Fibroblast of villous mesenchyme (primary cell): ENCODE results near the gene PADI6. TPM values are rescaled to one million over a fixed set of nuclear protein-coding genes. Genes with fewer than 3 reads are reported as not detected.

Experiments used
- DNase-seq: peaks from one replicate; pipeline ENCODE4 v3.0.0-alpha.2; 2010; ENCODE audit warnings: low read depth
- H3K4me3 ChIP-seq: 2 replicates; pipeline ENCODE4 v1.5.1; 2011; ENCODE audit warnings: low read depth, mild to moderate bottlenecking, low read length
- total RNA-seq: library from RNA; depleted of rRNA; stranded (reverse); fragments of >200 nt; gene quantifications from 2 replicates; pipeline ENCODE4 v1.2.3, GENCODE V29; 2012
- TF ChIP-seq, protein P1 (sequence below): IDR thresholded peaks from 2 replicates; pipeline ENCODE4 v1.5.1; 2012; ENCODE audit warnings: low read depth, mild to moderate bottlenecking, low read length; ENCODE audit not compliant: insufficient read depth

Gene PADI6
- total RNA-seq, 1 donor = not detected

DNA sequence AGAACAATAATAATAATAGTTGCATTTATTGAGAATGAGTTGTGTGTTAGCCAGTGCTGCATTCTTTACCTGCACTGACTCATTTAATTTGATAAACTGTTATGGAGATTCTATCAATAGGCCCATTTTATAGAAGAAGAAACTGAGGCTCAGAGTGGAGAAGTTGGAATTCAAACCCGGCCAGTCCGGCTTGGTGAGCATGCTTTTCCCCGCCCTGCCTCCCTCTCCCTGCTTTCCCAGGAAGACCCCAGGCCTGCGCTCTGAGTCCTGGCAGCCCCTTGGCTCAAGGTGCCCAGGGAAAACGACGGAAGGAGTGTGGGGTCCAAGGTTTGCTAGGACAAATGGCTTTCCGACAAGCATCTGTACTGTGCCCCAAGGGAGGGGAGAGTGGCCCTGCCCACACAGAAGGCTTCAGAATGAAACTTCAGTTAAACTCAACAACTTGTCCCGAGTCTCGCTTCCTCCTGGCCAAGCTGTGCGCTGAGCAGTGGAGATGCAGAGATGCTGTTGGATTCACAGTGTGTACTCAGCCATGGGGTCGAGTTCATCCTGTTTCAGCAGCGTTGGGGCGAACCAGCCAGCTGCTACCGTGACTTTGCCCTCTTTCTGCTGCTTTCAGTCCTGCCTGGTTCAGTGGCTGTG lies 23.3 kb upstream of the PADI6 start:
- DNase-seq = no peak
- no peak overlapping the region for H3K4me3 ChIP-seq
- TF ChIP-seq, protein P1, sequence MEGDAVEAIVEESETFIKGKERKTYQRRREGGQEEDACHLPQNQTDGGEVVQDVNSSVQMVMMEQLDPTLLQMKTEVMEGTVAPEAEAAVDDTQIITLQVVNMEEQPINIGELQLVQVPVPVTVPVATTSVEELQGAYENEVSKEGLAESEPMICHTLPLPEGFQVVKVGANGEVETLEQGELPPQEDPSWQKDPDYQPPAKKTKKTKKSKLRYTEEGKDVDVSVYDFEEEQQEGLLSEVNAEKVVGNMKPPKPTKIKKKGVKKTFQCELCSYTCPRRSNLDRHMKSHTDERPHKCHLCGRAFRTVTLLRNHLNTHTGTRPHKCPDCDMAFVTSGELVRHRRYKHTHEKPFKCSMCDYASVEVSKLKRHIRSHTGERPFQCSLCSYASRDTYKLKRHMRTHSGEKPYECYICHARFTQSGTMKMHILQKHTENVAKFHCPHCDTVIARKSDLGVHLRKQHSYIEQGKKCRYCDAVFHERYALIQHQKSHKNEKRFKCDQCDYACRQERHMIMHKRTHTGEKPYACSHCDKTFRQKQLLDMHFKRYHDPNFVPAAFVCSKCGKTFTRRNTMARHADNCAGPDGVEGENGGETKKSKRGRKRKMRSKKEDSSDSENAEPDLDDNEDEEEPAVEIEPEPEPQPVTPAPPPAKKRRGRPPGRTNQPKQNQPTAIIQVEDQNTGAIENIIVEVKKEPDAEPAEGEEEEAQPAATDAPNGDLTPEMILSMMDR = no peak

DNA sequence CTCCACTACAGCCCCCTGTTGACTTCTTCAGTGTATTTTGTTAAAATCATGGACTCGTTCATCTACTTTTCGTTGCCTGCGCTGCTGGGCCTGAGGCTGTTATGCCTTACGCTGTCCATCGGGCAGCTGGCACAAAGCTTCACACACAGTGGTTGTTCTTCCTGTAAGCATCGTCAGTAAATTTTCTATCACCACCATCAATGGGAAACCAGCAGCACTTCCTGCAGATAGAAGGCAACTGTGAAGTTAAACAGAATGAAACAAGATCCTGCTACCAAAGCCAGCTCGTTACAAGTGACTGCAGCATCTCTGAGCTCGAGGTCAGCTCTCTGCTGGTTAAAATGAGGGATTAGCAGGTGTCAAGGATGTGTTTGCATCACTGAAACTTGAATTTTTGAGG lies 21.9 kb upstream of the PADI6 start:
- TF ChIP-seq, protein P1 = no peak
- no peak for DNase-seq
- no peak overlapping the region for H3K4me3 ChIP-seq

DNA sequence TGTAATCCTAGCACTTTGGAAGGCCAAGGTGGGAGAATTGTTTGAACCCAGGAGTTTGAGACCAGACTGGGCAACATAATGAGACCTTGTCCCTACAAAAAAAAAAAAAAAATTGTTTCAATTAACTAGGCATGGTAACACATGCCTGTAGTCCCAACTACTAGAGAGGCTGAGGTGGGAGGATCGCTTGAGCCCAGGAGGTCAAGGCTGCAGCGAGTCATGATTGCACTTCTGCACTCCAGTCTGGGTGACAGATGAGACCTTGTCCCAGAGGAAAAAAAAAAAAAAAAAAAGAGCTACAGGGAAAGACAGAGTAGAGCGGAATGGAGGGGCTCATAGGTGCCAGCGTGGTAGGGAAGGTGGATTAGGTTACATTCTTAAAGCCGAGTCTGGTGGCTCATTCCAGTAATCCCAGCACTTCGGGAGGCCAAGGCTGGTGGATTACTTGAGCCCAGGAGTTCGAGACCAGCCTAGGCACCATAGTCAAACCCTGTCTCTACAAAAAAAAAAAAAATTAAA lies 21.0 kb upstream of the PADI6 start:
- TF ChIP-seq, protein P1 = no peak
- no peak for DNase-seq
- H3K4me3 ChIP-seq = no peak overlapping the region

DNA sequence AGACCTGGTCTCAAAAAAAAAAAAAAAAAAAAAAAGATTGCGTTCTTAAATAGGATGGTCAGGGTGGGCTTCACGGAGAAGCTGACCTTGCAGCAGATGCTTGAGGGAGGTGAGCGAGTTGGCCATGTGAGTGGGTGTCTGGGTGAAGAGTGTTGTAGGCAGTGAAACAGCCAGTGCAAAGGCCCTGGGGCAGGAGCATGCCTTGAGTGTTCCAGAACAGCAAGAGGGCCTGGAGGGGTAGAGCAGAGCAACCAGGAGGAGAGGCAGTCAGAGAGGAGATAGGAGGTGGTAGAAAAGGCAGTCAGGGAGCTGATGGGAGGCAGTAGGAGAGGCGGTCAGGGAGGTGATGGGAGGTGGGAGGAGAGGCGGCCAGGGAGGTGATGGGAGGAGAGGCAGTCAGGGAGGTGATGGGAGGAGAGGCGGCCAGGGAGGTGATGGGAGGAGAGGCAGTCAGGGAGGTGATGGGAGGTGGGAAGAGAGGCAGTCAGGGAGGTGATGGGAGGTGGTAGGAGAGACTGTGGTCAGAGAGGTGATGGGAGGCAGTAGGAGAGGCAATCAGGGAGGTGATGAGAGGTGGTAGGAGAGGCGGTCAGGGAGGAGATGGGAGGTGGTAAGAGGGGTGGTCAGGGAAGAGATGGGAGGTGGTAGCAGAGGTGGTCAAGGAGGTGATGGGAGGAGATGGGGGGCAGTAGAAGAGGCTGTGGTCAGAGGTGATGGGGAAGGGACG lies 20.2 kb upstream of the PADI6 start:
- no peak for DNase-seq
- TF ChIP-seq, protein P1 = no peak
- no peak overlapping the region for H3K4me3 ChIP-seq

DNA sequence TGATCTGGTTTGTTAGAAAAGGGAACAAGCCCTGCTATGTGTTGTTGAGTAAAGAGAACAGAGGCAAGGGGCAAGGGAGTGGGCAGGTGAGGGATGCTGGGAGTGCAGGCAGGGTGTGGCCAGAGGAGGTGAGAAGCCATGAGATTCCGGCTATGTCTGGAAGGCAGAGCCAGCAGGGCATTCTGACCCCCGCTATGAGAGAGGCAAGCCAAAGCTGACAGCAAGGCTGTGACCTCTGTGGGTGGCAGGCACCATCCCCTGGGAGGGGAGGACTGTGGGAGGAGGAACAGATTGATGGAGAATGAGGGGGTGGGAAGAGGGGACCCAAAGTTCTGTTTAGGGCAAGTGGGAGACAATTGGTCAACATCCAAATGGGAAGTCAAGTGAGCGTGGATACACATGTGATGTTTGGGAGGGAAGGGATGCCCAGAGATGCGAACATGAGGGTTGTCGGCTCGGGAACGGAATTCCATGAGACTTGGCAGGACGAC lies 19.5 kb upstream of the PADI6 start:
- no peak overlapping the region for H3K4me3 ChIP-seq
- TF ChIP-seq, protein P1 = no peak
- no peak for DNase-seq

DNA sequence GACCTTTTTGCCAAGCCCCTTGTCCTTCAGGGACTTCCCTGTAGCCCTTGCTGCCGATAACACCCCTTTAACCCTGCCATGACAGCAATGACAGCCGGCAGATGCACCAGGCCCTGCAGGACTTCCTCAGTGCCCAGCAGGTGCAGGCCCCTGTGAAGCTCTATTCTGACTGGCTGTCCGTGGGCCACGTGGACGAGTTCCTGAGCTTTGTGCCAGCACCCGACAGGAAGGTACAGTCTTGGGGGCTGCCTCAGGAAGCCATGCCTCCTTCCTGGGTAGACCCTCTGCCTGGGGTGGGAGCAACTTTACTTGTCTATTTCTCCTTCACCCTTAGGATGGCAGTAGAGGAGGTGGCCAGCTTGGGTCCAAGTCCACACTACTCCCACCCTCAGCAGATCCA lies 16.1 kb upstream of the PADI6 start:
- DNase-seq = no peak
- TF ChIP-seq, protein P1 = no peak
- H3K4me3 ChIP-seq = no peak overlapping the region
